GM12878 (cell line): ENCODE data around the gene SLC43A3. TPM values are rescaled to one million over a fixed set of nuclear protein-coding genes. Genes with fewer than 3 reads are reported as not detected.
A peak's percentile ranks its signal among the peaks of the same experiment; 100 is the strongest.

Experiments
- ATAC-seq: fragments of 200-7000 bp; cut with Tn5 transposase; 3 replicates; pipeline ENCODE4 v1.9.1; 2020; ENCODE audit warnings: mild to moderate bottlenecking, moderate library complexity
- BruUV-seq: library from RNA; stranded (reverse); fragments of 400-500 nt; replicated peaks from 2 replicates; lab custom pipeline; 2021; lab: Mats Ljungman, UMichigan
- CTCF ChIA-PET: fragments of 300-600 bp; sonication (Branson Sonifier 250); formaldehyde crosslinking; extraction: SDS; loops from one replicate; lab custom pipeline; 2021; ENCODE audit warnings: inconsistent platforms; lab: Yijun Ruan, JAX
- POLR2A ChIA-PET: fragments of 350-600 bp; formaldehyde crosslinking; extraction: SDS; loops from one replicate; lab custom pipeline; 2021; ENCODE audit warnings: inconsistent platforms; lab: Charles Lee
- RAD21 ChIA-PET: fragments of 300-600 bp; sonication (Branson Sonifier 250); formaldehyde crosslinking; loops from one replicate; lab custom pipeline; 2023; ENCODE audit warnings: antibody characterized with exemption; ENCODE audit not compliant: unreplicated experiment; lab: Charles Lee
- SMC1A ChIA-PET: fragments of 300-600 bp; sonication (Branson Sonifier 250); formaldehyde crosslinking; loops from one replicate; lab custom pipeline; 2023; ENCODE audit not compliant: unreplicated experiment, uncharacterized antibody; lab: Charles Lee
- DNase-seq: peaks from one replicate; pipeline ENCODE4 v3.0.0-alpha.2; 2011; ENCODE audit warnings: low read depth, low spot score
- FAIRE-seq: peaks from 3 replicates; lab custom pipeline; 2011; peaks lifted over from hg19 to GRCh38; lab: Jason Lieb, UNC
- H2AFZ ChIP-seq: 2 replicates; pipeline ENCODE4 v1.6.0; 2011; ENCODE audit warnings: low read depth, low read length, control low read depth; ENCODE audit not compliant: control insufficient read depth
- H3K27ac ChIP-seq: 2 replicates; pipeline ENCODE4 v1.5.1; 2011; ENCODE audit warnings: control low read depth; ENCODE audit not compliant: control insufficient read depth, insufficient read depth
- H3K27me3 ChIP-seq, 2 experiments: replicated peaks in 1 of 2; 2 replicates each; pipeline versions ENCODE4 v1.6.0 to v1.6.1; 2011; ENCODE audit warnings: low read length in 1 of 2; ENCODE audit not compliant: control insufficient read depth in 2 of 2, insufficient read depth in 2 of 2
- H3K36me3 ChIP-seq, 2 experiments: 2 replicates each; pipeline ENCODE4 v1.5.1; 2011; ENCODE audit warnings: low read length in 1 of 2; ENCODE audit not compliant: control insufficient read depth in 2 of 2, insufficient read depth in 2 of 2
- H3K4me1 ChIP-seq: 2 replicates; pipeline ENCODE4 v1.6.1; 2011; ENCODE audit warnings: mild to moderate bottlenecking, low read length, moderate library complexity, mixed read lengths; ENCODE audit not compliant: control insufficient read depth, insufficient read depth
- H3K4me2 ChIP-seq: 2 replicates; pipeline ENCODE4 v1.6.0; 2011; ENCODE audit warnings: control low read depth; ENCODE audit not compliant: control insufficient read depth, insufficient read depth
- H3K4me3 ChIP-seq: fragments of 200-600 bp; sonication (generic); 2 replicates; pipeline ENCODE4 v1.5.1; 2016
- H3K79me2 ChIP-seq: 2 replicates; pipeline ENCODE4 v1.6.0; 2011; ENCODE audit warnings: low read length; ENCODE audit not compliant: control insufficient read depth, insufficient read depth
- H3K9ac ChIP-seq: 2 replicates; pipeline ENCODE4 v1.8.0; 2011; ENCODE audit warnings: low read length, control low read depth, mixed read lengths; ENCODE audit not compliant: control insufficient read depth, insufficient read depth
- H3K9me3 ChIP-seq: replicated peaks from 3 replicates; pipeline ENCODE4 v1.5.1; 2011; ENCODE audit warnings: mild to moderate bottlenecking, low read length; ENCODE audit not compliant: control insufficient read depth, insufficient read depth
- H4K20me1 ChIP-seq: 2 replicates; pipeline ENCODE4 v1.6.0; 2011; ENCODE audit not compliant: control insufficient read depth, insufficient read depth
- CHD4 ChIP-seq: fragments of 200-600 bp; sonication (generic); IDR thresholded peaks from 2 replicates; pipeline ENCODE4 v1.6.1; 2016; ENCODE audit warnings: mild to moderate bottlenecking
- IKZF1 ChIP-seq: fragments of 450-650 bp; conservative IDR thresholded peaks from 2 replicates; pipeline ENCODE4 v1.6.1; 2017; ENCODE audit warnings: antibody characterized with exemption, mild to moderate bottlenecking
- IKZF2 ChIP-seq, 2 experiments: fragments of 450-650 bp; IDR thresholded peaks; 2 replicates each; pipeline ENCODE4 v1.6.1; 2017; ENCODE audit warnings: mild to moderate bottlenecking in 2 of 2, moderate library complexity in 2 of 2
- MEF2A ChIP-seq: IDR thresholded peaks from 2 replicates; pipeline ENCODE4 v1.6.1; 2011; ENCODE audit warnings: low read depth, mild to moderate bottlenecking, low read length, moderate library complexity; ENCODE audit not compliant: insufficient read depth
- PKNOX1 ChIP-seq: fragments of 450-650 bp; IDR thresholded peaks from 2 replicates; pipeline ENCODE4 v1.6.1; 2016; ENCODE audit warnings: mild to moderate bottlenecking
- POLR2AphosphoS5 ChIP-seq: IDR thresholded peaks from 2 replicates; pipeline ENCODE4 v1.6.1; 2011; ENCODE audit warnings: mild to moderate bottlenecking, low read length, inconsistent platforms
- RUNX3 ChIP-seq: IDR thresholded peaks from 2 replicates; pipeline ENCODE4 v1.6.1; 2012; ENCODE audit warnings: low read length, inconsistent platforms
- SREBF1 ChIP-seq: IDR thresholded peaks from 2 replicates; pipeline ENCODE4 v1.6.1; 2012; ENCODE audit warnings: mild to moderate bottlenecking, low read length
- SUZ12 ChIP-seq: fragments of 200-600 bp; sonication (generic); IDR thresholded peaks from one replicate; pipeline ENCODE4 v1.6.1; 2018; ENCODE audit warnings: antibody characterized with exemption, mild to moderate bottlenecking; ENCODE audit not compliant: unreplicated experiment
- TAF1 ChIP-seq: IDR thresholded peaks from 2 replicates; pipeline ENCODE4 v1.6.1; 2011; ENCODE audit warnings: mild to moderate bottlenecking, low read depth, low read length, borderline replicate concordance
- USF1 ChIP-seq: IDR thresholded peaks from 2 replicates; pipeline ENCODE4 v1.6.1; 2011; ENCODE audit warnings: borderline replicate concordance, low read depth, mild to moderate bottlenecking, moderate library complexity, mixed read lengths, low read length; ENCODE audit not compliant: insufficient read depth; ENCODE audit errors: extremely low read length
- WGBS: methylation state at CpG from one replicate; pipeline ENCODE4 v1.1.6; 2016; ENCODE audit warnings: low lambda C conversion rate; ENCODE audit not compliant: insufficient replicate concordance, insufficient coverage; ENCODE audit errors: missing lambda C conversion rate; 5-methylcytosine and 5-hydroxymethylcytosine counted together
- in situ Hi-C: fragments of 300-500 bp; cut with MboI; formaldehyde crosslinking; loops from 9 replicates; pipeline ENCODE4 v1.14.3; 2018; ENCODE audit warnings: mixed read lengths
- intact Hi-C: fragments of 100-400 bp; cut with micrococcal nuclease; formaldehyde crosslinking; loops from one replicate; pipeline ENCODE4 v1.14.2; 2022; ENCODE audit not compliant: unreplicated experiment
- polyA plus RNA-seq, 11 experiments: library from polyadenylated mRNA; depleted of rRNA in 4 of 11; unstranded in 6 of 11; stranded (reverse) in 5 of 11; fragments of >200 nt; fragmentation: Nextera tagmentation in 4 of 11; fragmentation: Illumina TruSeq in 1 of 11; extraction: Ambion mirVana in 4 of 11; extraction: Trizol in 1 of 11; gene quantifications; 1 replicate in 1 of 11; 2 replicates in 10 of 11; pipeline versions ENCODE4 v1.2.1 to v1.2.3, GENCODE V29; 2011 to 2016; ENCODE audit warnings: inconsistent platforms in 2 of 11, missing spikeins in 2 of 11, low read depth in 1 of 11
- total RNA-seq, 4 experiments: library from RNA; depleted of rRNA in 3 of 4; stranded (reverse); fragments of >200 nt in 3 of 4; fragmentation: Illumina TruSeq in 1 of 4; extraction: Trizol in 1 of 4; gene quantifications; 2 replicates each; pipeline versions ENCODE4 v1.2.1 to v1.2.3, GENCODE V29; 2013 to 2021
- TF ChIP-seq, protein P1 (sequence below): fragments of 450-650 bp; IDR thresholded peaks from 2 replicates; pipeline ENCODE4 v1.6.1; 2014; ENCODE audit warnings: mild to moderate bottlenecking

The SLC43A3 gene
- total and polyA plus RNA-seq, 10 of the 15 experiments (the other 5 are each of a cell fraction or from before 2014, with no cell fraction given): 37.5 to 237 (median 132) TPM

DNA sequence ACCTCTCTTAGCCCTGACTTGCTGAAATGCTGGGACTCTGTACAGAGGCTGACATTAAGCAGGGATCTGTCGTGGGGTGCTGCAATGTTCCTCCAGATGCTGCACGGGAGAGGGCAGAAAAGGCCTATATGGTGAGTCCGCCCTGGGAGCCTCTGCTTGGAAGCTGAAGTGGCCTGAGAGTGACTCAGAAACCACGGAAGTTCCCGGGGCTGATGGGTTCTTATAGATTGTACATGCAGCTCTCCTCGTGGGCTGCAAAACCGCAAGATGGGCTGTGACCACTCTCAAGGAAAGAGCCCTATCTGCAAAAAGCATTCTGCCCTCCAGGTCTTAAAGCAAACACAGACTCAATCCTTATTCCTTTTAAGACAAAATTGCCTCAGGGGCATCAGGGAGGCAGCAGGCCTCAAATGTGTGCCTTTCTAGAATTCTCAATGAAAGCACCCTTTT, 5.8 kb upstream of the SLC43A3 start:
- no TSS peak for BruUV-seq
- H2AFZ ChIP-seq: peak overlapping the region; percentile 31; the same call in 1 of the 2 replicates
- peak; percentile 74 for ATAC-seq
- ChIA-PET SMC1A (interaction anchor here (1.0 to 1.2 kb wide), 2 partner anchors 26 to 94 kb away, joined by 3 to 4 read pairs; no protein-coding TSS in a partner anchor), CTCF (interaction anchor here (2.6 to 6.4 kb wide), 3 partner anchors 24 to 59 kb away, joined by 10 to 40 read pairs (median 17); no protein-coding TSS in a partner anchor), RAD21 (no interaction called here)
- H3K27me3 ChIP-seq: no peaks in the 10 kb centered on the region
- H3K27ac ChIP-seq: no peak overlapping the region
- H4K20me1 ChIP-seq: no peaks in the 10 kb centered on the region
- peak; percentile 75 for TF ChIP-seq RUNX3
- TF ChIP-seq SUZ12: no peak
- TF ChIP-seq MEF2A: no peak
- no peak for TF ChIP-seq PKNOX1
- TF ChIP-seq, all 136 proteins: peak for 1
- H3K36me3 ChIP-seq: no peaks in the 10 kb centered on the region
- FAIRE-seq (no peak), DNase-seq (no peak)
- no peak overlapping the region for H3K4me2 ChIP-seq
- H3K9me3 ChIP-seq: no peaks in the 10 kb centered on the region
- in situ Hi-C loops (no loop called here), intact Hi-C loops (no loop called here)
- H3K4me3 ChIP-seq: no peak overlapping the region
- WGBS: 27% methylated on average over 7 of the region's 7 CpGs
- no peak overlapping the region for H3K9ac ChIP-seq
- POLR2A ChIA-PET: interaction anchor here (0.6 to 1.8 kb wide), 2 partner anchors 10 to 42 kb away, joined by 3 to 6 read pairs; no protein-coding TSS in a partner anchor
- peaks cover 6% of the 10 kb centered on the region for H3K4me1 ChIP-seq
- H3K79me2 ChIP-seq: no peaks in the 10 kb centered on the region

- ChIA-PET POLR2A (interaction anchor here (0.6 to 1.8 kb wide), 2 partner anchors 11 to 43 kb away, joined by 3 to 6 read pairs; no protein-coding TSS in a partner anchor), SMC1A (interaction anchor here (1.2 kb wide), 1 partner anchor 94 kb away, joined by 3 read pairs; no protein-coding TSS in a partner anchor), RAD21 (interaction anchor here (1.0 kb wide), 1 partner anchor 82 kb away, joined by 4 read pairs; no protein-coding TSS in a partner anchor), CTCF (interaction anchor here (2.6 to 6.4 kb wide), 3 partner anchors 25 to 60 kb away, joined by 10 to 40 read pairs (median 17); no protein-coding TSS in a partner anchor)
- H3K36me3 ChIP-seq: no peaks in the 10 kb centered on the region
- peak overlapping the region; percentile 31; the same call in 1 of the 2 replicates for H2AFZ ChIP-seq
- H3K79me2 ChIP-seq: peaks cover 2% of the 10 kb centered on the region; the same call in 1 of the 2 replicates
- FAIRE-seq (no peak), ATAC-seq (no peak; the same call in 2 of the 3 replicates), DNase-seq (no peak)
- no peak overlapping the region for H3K27ac ChIP-seq
- peaks cover 8% of the 10 kb centered on the region for H3K4me1 ChIP-seq
- H3K27me3 ChIP-seq: no peaks in the 10 kb centered on the region
- H3K4me3 ChIP-seq: no peak overlapping the region
- no peaks in the 10 kb centered on the region for H3K9me3 ChIP-seq
- no peaks in the 10 kb centered on the region for H4K20me1 ChIP-seq
- BruUV-seq: no TSS peak
- in situ Hi-C loops: no loop called here
- intact Hi-C loops: no loop called here
- 79% methylated on average over 5 of the region's 5 CpGs for WGBS
- H3K9ac ChIP-seq: no peak overlapping the region
- H3K4me2 ChIP-seq: no peak overlapping the region
- TF ChIP-seq CHD4 (no peak), IKZF1 (peak; percentile 60), IKZF2 (IDR thresholded peaks at IDR 0.05) (peak; percentile 45 to 55; a peak in 2 of 4 replicates), TAF1 (no peak), POLR2AphosphoS5 (no peak), SREBF1 (no peak), USF1 (no peak)
- TF ChIP-seq, protein P1, sequence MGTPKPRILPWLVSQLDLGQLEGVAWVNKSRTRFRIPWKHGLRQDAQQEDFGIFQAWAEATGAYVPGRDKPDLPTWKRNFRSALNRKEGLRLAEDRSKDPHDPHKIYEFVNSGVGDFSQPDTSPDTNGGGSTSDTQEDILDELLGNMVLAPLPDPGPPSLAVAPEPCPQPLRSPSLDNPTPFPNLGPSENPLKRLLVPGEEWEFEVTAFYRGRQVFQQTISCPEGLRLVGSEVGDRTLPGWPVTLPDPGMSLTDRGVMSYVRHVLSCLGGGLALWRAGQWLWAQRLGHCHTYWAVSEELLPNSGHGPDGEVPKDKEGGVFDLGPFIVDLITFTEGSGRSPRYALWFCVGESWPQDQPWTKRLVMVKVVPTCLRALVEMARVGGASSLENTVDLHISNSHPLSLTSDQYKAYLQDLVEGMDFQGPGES: no peak
These were observed 5.2 kb upstream of the SLC43A3 start for GRCh38 chr11:57432149-57432561.
